ENCODE results near the gene DNAH7.

The DNAH7 gene

GRCh38 chr2:195857132-195857531 is 211.5 kb downstream of the DNAH7 start:
- no peak for DNase-seq

GRCh38 chr2:195850764-195851163 is 217.9 kb downstream of the DNAH7 start:
- DNase-seq: no peak

GRCh38 chr2:195848119-195848899 is 220.3 kb downstream of the DNAH7 start:
- no peak for DNase-seq

- no peak for DNase-seq
Observed at GRCh38 chr2:195842932-195843331, 225.7 kb downstream of the DNAH7 start.

GRCh38 chr2:195838002-195838401 is 230.6 kb downstream of the DNAH7 start:
- DNase-seq: no peak

GRCh38 chr2:195836002-195836401 is 232.6 kb downstream of the DNAH7 start:
- DNase-seq: no peak

- no peak for DNase-seq
Observed at GRCh38 chr2:195834836-195835235, 233.8 kb downstream of the DNAH7 start.

- no peak for DNase-seq
Observed at GRCh38 chr2:195830968-195831950, 237.4 kb downstream of the DNAH7 start.

- DNase-seq: no peak
Observed at GRCh38 chr2:195824478-195824877, 244.2 kb downstream of the DNAH7 start.

GRCh38 chr2:195823206-195823605 is 245.4 kb downstream of the DNAH7 start:
- DNase-seq: no peak

GRCh38 chr2:195821566-195821932 is 247.1 kb downstream of the DNAH7 start:
- no peak for DNase-seq

GRCh38 chr2:195820867-195821565 is 247.6 kb downstream of the DNAH7 start:
- DNase-seq: no peak

- DNase-seq: no peak
Observed at GRCh38 chr2:195820373-195820772, 248.3 kb downstream of the DNAH7 start.

GRCh38 chr2:195819276-195819675 is 249.4 kb downstream of the DNAH7 start:
- no peak for DNase-seq

GRCh38 chr2:195818526-195818925 is 250.1 kb downstream of the DNAH7 start:
- no peak for DNase-seq

- DNase-seq: no peak
Observed at GRCh38 chr2:195818106-195818505, 250.5 kb downstream of the DNAH7 start.

GRCh38 chr2:195815083-195815482 is 253.6 kb downstream of the DNAH7 start:
- DNase-seq: no peak

GRCh38 chr2:195813421-195813820 is 255.2 kb downstream of the DNAH7 start:
- DNase-seq: no peak

GRCh38 chr2:195810340-195811098 is 258.1 kb downstream of the DNAH7 start:
- no peak for DNase-seq

- DNase-seq: no peak
Observed at GRCh38 chr2:195808189-195808588, 260.4 kb downstream of the DNAH7 start.

- no peak for DNase-seq
Observed at GRCh38 chr2:195805283-195805976, 263.2 kb downstream of the DNAH7 start.

- no peak for DNase-seq
Observed at GRCh38 chr2:195795879-195796278, 272.8 kb downstream of the DNAH7 start.
